Ovary (tissue), 9 donors: Measurements from ENCODE around the gene RPS28. TPM values are rescaled to one million over a fixed set of nuclear protein-coding genes. Genes with fewer than 3 reads are reported as not detected.
A peak's percentile ranks its signal among the peaks of the same experiment; 100 is the strongest.

Experiments
- DNase-seq, 5 donors: peaks; one replicate each; pipeline ENCODE4 v3.0.0-alpha.2; 2019 to 2020
- H3K27ac ChIP-seq, 2 donors: fragments of 200-600 bp; one replicate each; pipeline versions ENCODE4 v1.5.1 to v1.8.0; 2019 to 2022
- H3K27me3 ChIP-seq: fragments of 200-600 bp; one replicate; pipeline ENCODE4 v1.8.0; 2022
- H3K36me3 ChIP-seq: fragments of 200-600 bp; sonication (generic); one replicate; pipeline ENCODE4 v1.5.1; 2019
- H3K4me1 ChIP-seq: one replicate; pipeline ENCODE4 v1.8.1; 2013; ENCODE audit warnings: mild to moderate bottlenecking, moderate library complexity; ENCODE audit not compliant: insufficient read depth
- H3K4me3 ChIP-seq: fragments of 200-600 bp; sonication (generic); one replicate; pipeline ENCODE4 v1.5.1; 2017
- H3K9me3 ChIP-seq, 2 donors: fragments of 200-600 bp in 1 of 2; sonication (generic) in 1 of 2; one replicate each; pipeline versions ENCODE4 v1.5.1 to v1.8.1; 2013 to 2019; ENCODE audit warnings: mild to moderate bottlenecking in 1 of 2, moderate library complexity in 1 of 2
- EP300 ChIP-seq: sonication (generic); formaldehyde crosslinking; IDR thresholded peaks from one replicate; pipeline ENCODE4 v1.6.1; 2017; ENCODE audit warnings: antibody characterized with exemption
- POLR2A ChIP-seq: fragments of 450-650 bp; IDR thresholded peaks from one replicate; pipeline ENCODE4 v1.6.1; 2017; ENCODE audit warnings: antibody characterized with exemption, mild to moderate bottlenecking, moderate library complexity
- WGBS, 3 donors: extraction: QIAGEN DNeasy Blood & Tissue Kit in 1 of 3; methylation state at CpG; one replicate each; pipeline versions ENCODE4 v1.1.5 to v1.1.7; 2013 to 2017; 5-methylcytosine and 5-hydroxymethylcytosine counted together
- intact Hi-C, 4 donors: fragments of 100-400 bp; cut with DNase I; formaldehyde crosslinking; loops; one replicate each; pipeline versions ENCODE4 v1.11.0 to v1.15.1; 2022 to 2023
- polyA plus RNA-seq, 2 donors: library from polyadenylated mRNA; stranded (reverse); fragments of 200-250 nt in 1 of 2; fragments of 350-450 nt in 1 of 2; fragmentation: Illumina TruSeq in 1 of 2; extraction: RNeasy Lipid Tissue Mini Kit (QIAGEN cat#74804) in 1 of 2; gene quantifications; one replicate each; pipeline ENCODE4 v1.2.3, GENCODE V29; 2013 to 2014
- total RNA-seq, 7 donors: library from RNA; depleted of rRNA in 2 of 7; stranded (reverse); fragments of >200 nt in 2 of 7; fragmentation: NEBNext Ultra II Directional in 3 of 7; extraction: Animal tissue kit (Norgen Biotek cat#: 25700) in 3 of 7; gene quantifications; one replicate each; pipeline versions ENCODE4 v1.1.0 to v1.2.4, GENCODE V29; 2016 to 2023
- TF ChIP-seq, protein P1 (sequence below), 3 donors: fragments of 450-650 bp in 2 of 3; fragments of 200-600 bp in 1 of 3; IDR thresholded peaks; one replicate each; pipeline versions ENCODE4 v1.5.1 to v1.8.0; 2016 to 2022; ENCODE audit warnings: antibody characterized with exemption in 3 of 3, mild to moderate bottlenecking in 1 of 3
- donor health status: DM: no; HTN: no; CAD: no; lungs with moderate emphysema.
- donor health status: DM: no; HTN: no; CAD: no.
- donor health status: Bipolar disorder and iron deficiency.
- donor health status: DM: yes; HTN: yes; CAD: no.
- donor health status: DM: no; HTN: no; CAD: no.
- donor health status: DM: yes; HTN: yes; CAD: no.

Gene RPS28
- total and polyA plus RNA-seq, 9 donors = 47.7 to 2,713 (median 2,078) TPM

DNA sequence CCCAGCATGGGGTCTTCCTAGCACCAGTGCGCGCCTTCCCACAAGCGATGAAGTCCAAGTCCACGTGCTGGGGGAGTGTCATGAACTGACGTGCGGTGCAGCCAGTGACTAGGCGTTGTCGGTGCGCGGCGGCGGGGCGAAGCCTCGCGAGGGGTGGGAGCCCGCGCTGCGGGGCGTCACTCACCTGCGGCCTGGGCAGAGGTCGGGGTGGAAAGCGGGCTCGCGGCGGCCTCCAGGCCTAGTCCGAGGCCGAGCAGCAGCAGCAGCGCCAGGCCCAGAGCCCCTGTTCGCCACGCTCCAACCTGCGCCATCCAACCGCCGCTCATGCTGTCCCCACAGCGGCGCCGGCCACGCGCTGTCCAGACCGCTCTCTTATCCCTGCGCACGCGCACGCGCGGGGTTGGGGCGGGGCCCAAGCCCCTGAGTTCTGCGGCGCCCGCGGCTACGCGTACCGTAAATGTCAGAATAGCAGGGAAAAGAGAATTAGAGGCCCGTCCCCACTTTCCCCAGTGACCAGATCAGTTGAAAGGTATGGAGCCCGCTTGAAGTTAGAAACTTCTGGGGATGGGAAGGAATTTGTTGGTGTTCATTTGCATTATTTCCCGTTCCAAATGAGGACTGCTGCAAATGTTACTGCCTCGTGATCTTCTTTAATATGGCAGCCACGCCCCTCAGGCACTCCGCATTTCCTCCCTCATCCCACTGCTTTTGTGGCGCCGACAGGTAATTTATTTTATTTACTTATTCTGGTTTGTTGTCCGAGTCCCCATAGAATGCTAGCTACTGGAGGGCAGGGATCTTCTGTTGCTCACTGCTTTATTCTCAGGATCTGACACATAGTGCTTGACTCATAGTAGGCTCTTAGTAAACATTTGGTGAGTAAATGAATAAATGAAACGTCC, 13.1 kb upstream of the RPS28 start, which contains the start of gene CD320:
Gene CD320 (minus strand): TSS at position 394 of the 902 bp plus-strand sequence. CDS start 68 bp downstream, at position 326.
- 0% methylated on average over 56 to 63 of the region's 63 CpGs for WGBS, 3 donors
- DNase-seq = peak; percentile 87 to 94 (median 90)
- intact Hi-C loops = no loop called here
- H3K27ac ChIP-seq = peak within 1 kb of the TSS in 1 of 2 donors; percentile 41
- H3K4me1 ChIP-seq = peaks cover 7% of the 10 kb centered on the region
- H3K36me3 ChIP-seq = no peaks in the 10 kb centered on the region
- H3K9me3 ChIP-seq = no peaks in the 10 kb centered on the region
- H3K27me3 ChIP-seq = no peaks in the 10 kb centered on the region
- no peak for TF ChIP-seq EP300
- TF ChIP-seq POLR2A = peak; percentile 11
- TF ChIP-seq, protein P1, sequence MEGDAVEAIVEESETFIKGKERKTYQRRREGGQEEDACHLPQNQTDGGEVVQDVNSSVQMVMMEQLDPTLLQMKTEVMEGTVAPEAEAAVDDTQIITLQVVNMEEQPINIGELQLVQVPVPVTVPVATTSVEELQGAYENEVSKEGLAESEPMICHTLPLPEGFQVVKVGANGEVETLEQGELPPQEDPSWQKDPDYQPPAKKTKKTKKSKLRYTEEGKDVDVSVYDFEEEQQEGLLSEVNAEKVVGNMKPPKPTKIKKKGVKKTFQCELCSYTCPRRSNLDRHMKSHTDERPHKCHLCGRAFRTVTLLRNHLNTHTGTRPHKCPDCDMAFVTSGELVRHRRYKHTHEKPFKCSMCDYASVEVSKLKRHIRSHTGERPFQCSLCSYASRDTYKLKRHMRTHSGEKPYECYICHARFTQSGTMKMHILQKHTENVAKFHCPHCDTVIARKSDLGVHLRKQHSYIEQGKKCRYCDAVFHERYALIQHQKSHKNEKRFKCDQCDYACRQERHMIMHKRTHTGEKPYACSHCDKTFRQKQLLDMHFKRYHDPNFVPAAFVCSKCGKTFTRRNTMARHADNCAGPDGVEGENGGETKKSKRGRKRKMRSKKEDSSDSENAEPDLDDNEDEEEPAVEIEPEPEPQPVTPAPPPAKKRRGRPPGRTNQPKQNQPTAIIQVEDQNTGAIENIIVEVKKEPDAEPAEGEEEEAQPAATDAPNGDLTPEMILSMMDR (IDR thresholded peaks at IDR 0.05) = no peak
- peak within 1 kb of the TSS; percentile 59 for H3K4me3 ChIP-seq

DNA sequence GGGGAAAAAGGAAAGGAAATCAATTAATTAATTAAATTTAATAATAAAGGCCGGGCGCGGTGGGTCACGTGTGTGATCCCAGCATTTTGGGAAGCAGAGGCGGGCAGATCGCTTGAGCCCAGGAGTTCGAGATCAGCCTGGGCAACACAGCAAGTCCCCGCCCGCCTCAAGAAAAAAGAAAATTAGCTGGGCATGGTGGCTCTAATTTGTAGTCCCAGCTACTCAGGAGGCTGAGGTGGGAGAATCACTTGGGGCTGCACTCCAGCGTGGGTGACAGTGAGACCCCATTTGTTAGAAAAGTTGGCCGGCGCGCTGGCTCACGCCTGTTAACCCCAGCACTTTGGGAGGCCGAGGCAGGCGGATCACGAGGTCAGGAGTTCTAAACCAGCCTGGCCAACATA, 12.4 kb upstream of the RPS28 start:
- H3K36me3 ChIP-seq = no peaks in the 10 kb centered on the region
- intact Hi-C loops = no loop called here
- peaks cover 7% of the 10 kb centered on the region for H3K4me1 ChIP-seq
- TF ChIP-seq, protein P1 (IDR thresholded peaks at IDR 0.05) = no peak
- TF ChIP-seq POLR2A = no peak
- TF ChIP-seq EP300 = no peak
- H3K27ac ChIP-seq = no peak overlapping the region
- no peaks in the 10 kb centered on the region for H3K27me3 ChIP-seq
- WGBS, 3 donors = 53 to 58% (median 57%) methylated on average over 17 of the region's 17 CpGs
- DNase-seq = peak in 4 of 5 donors; percentile 5 to 34 (median 18)
- peak overlapping the region; percentile 59 for H3K4me3 ChIP-seq
- no peaks in the 10 kb centered on the region for H3K9me3 ChIP-seq

DNA sequence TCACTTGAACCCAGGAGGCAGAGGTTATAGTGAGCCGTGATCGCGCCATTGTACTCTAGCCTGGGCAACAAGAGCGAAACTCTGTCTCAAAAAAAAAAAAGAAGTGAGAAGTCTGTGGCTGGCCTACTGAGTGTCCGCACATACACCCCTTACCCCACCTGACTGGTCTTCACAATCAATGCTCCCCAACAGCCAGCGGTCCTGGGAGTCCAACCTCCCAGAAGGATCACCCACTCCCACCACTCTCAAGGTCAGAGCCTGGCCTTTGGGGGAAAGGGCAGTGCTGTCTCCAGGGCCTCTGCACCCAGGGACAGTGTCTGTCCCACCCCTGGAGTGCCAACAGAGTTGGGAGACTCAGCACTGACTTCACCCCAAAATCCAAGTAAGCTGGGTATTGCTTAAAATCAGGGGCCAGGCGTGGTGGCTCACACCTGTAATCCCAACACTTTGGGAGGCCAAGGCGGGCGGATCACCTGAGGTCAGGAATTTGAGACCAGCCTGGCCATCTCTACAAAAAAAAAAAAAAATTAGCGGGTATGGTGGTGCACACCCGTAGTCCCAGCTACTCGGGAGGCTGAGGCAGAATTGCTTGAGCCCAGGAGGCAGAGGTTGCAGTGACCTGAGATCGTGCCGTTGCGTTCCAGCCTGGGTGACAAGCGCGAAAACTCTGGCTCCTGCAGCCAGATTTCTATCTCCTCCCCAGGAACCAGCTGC, 10.8 kb upstream of the RPS28 start:
- H3K36me3 ChIP-seq = no peaks in the 10 kb centered on the region

More for the DNA sequence above, 10.8 kb upstream of the RPS28 start:
- 90 to 93% (median 93%) methylated on average over 17 of the region's 17 CpGs for WGBS, 3 donors
- H3K4me1 ChIP-seq = peaks cover 7% of the 10 kb centered on the region
- peak in 4 of 5 donors; percentile 7 to 19 (median 10) for DNase-seq
- H3K4me3 ChIP-seq = no peak overlapping the region
- no peaks in the 10 kb centered on the region for H3K27me3 ChIP-seq
- intact Hi-C loops = loop anchor here in 1 of 4 donors (10.0 kb wide), 1 partner anchor 46 kb away; no protein-coding TSS in a partner anchor
- no peaks in the 10 kb centered on the region for H3K9me3 ChIP-seq
- TF ChIP-seq POLR2A (no peak), EP300 (no peak)
- TF ChIP-seq, protein P1 (IDR thresholded peaks at IDR 0.05) = no peak
- H3K27ac ChIP-seq = no peak overlapping the region
